Occipital lobe (tissue), 2 donors: Measurements from ENCODE around the gene VPS41. TPM values are rescaled to one million over a fixed set of nuclear protein-coding genes. Genes with fewer than 3 reads are reported as not detected.
"Not testable (repeated sequence)": the region's sequence is repeated elsewhere in the genome, so short reads cannot be mapped to it uniquely, and the experiment has no call there.

ENCODE experiments used
- DNase-seq: peaks from one replicate; lab custom pipeline; 2025; lab: John Stamatoyannopoulos, UW
- total RNA-seq: library from RNA; depleted of rRNA; stranded (reverse); fragments of >200 nt; gene quantifications from one replicate; pipeline ENCODE4 v1.2.3, GENCODE V29; 2014

The VPS41 gene
- total RNA-seq, result 86.9 TPM

DNA sequence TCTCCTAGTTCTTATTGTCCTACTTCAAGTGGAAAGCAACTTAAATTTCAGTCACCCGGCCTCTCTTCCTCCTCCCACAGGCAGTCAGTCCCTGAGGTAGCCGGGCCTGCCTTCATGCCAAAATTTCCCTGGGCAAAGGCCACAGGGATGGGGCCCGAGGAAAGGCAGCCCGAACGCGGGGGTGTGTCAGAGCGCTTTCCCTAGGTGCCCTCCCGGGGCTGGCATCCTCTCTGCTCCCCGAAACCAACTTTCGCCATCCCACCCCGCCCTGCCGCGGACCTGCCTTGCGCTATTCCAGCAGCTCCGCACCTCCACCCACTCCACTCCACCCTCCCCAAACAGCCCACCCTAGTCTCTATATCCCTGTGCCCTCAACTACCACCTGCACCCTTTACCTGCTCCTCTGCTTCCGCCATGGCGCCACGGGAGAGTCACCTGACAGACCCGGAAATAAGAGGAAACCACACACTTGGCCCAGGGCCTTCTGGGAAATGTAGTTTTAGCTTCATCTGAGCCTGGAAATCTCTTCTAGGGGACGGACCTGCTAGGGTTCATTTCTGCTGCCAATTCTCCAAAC is at the start of gene VPS41:
Gene VPS41 (minus strand): TSS at position 433 of the 577 bp plus-strand sequence. CDS start 17 bp downstream, at position 416.
- peak; percentile 61 for DNase-seq

GRCh38 chr7:38955892-38956291 is 46.9 kb upstream of the VPS41 start:
- no peak for DNase-seq

GRCh38 chr7:38953971-38954370 is 45.0 kb upstream of the VPS41 start:
- DNase-seq, result no peak

GRCh38 chr7:38953227-38953626 is 44.2 kb upstream of the VPS41 start:
- DNase-seq, result no peak

DNA sequence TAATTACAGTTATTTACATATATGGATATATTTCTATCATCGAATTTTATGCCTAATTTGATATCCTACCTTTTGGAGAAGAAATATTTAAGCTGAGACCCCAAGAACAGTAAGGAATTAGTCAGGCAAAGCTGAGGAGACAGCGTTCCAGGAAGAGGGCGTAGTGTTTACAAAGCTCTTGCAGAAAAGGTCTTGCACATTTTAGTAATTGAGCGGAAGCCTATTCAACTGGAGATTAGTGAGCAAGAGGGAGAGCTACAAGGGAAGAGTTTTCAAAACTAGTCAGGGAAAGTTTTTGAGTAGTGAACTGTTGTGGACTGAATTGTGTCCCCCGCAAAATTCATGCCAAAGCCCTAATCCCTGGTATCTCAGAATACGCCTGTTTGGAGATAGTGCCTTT is 42.2 kb upstream of the VPS41 start:
- DNase-seq, result no peak

DNA sequence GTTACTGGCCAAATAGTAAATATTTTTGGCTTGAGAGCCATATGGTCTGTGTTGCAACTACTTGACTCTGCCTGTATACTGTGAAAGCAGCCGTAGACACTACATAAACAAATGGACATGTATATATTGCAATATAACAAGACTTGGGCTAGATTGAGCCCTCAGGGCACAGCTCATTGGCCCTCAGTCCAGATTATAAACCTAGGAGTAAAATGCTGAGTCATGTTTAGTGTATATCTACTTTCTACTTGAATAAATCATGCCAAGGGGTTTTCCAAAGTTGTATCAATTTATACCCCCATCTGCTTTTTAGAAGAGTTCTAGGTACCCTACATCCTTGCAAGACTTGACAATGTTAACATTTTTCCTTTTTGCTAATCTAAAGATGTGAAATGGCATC is 41.3 kb upstream of the VPS41 start:
- no peak for DNase-seq

DNA sequence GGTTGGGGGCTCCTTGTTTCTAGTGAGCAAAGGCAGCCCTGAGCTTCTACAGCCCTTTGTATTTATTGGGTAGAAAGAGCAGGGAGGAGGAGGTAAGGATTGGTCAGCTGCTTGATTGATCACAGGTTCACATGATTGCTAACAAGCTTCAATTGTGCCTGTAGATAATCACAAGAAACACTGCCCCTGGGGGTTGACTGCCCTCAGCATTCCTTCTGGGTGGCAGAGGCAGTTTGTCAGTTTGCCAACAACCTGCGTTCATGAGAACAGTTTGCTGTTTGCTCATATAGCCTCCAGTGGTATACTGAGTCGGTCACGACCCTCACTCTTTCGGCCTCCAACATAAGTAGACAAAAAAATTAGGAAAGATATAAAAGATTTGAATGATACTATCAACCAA is 38.5 kb upstream of the VPS41 start:
- not testable (repeated sequence) for DNase-seq

DNA sequence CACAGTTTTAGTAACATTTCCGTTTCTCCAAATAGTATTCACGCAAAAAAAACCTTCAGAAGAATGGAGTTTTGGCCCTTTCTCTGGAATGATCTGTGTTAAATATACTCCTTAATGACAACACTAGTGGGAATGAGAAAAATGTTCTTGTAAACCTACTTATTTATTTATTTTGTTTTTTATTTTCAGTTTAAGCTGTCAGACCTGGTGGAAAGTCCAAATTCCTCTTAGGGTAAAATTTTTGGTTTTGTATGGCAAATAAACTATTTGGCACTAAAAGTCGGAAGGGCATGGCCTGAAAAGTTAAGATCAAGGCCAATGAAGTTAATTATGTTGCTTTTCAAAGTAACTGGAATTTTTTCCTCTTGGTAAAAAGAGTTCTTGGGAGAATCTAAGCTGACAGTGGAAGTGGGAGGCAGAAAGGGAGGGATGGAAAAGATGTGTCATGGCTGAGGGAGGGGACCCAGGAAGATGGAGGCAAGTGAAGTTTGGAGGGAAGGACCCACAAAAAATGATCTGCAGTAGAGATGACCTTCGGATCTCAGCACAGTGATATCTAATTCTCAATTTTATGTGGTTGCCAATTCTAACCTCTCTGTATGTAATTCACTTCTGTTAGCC is 33.5 kb upstream of the VPS41 start:
- no peak for DNase-seq

GRCh38 chr7:38940774-38941173 is 31.8 kb upstream of the VPS41 start:
- no peak for DNase-seq

- no peak for DNase-seq
These were observed 29.6 kb upstream of the VPS41 start for GRCh38 chr7:38938589-38938988.

DNA sequence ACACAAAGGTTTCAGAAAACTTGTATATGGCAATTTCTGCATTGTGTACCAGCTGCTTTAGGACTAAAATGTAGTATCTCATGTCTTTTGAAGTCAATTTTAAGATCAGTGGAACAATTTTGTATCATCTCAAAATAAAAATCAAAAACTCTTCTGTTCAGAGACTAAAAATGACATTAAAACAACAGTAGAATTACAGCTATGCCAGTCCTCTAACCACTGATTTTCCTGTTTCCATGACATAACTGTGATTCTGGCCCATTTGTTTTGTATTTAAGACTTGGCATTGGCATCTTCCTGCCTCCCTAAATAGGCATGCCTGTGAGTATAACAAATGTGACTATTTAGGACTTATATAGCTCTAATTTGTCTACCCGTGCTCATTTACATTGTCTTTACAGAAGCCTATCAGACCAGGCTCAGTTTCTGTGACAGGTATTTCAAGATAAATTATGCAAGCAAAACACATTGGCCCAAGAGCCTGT is 29.1 kb upstream of the VPS41 start:
- DNase-seq, result no peak

DNA sequence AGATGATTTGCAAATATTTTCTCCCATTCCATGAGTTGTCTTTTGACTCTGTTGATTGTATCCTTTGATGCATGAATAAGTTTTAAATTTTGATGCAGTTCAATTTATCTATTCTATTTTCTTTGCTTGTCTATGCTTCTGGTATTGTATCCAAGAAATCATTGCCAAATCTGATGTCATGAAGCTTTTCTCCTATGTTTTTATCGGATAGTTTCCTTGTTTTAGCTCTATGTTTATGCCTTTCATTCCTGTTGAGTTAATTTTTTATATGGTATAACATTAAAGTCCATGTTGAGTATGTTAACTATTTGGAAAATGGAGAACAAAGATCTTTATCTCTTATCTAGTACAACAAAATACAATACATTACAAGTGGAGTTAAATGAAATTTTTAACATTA is 27.6 kb upstream of the VPS41 start:
- no peak for DNase-seq

DNA sequence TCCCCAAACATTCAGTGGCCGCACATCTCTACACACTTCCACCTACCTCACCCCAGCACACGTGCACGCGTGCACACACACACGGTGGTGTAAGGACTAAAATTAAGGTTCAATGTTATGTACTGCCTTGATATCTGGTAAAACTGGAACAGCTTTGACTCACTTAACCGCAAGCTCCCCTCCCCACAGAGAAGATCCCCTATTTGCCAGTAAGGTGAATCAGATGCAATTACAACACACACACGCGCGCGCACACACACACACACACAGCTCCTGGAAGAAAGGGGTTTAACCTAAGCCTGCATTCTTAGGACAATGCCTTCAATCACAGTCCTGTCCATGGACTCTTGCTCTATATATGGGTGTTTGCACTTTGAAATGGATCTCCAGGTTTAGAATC is 25.5 kb upstream of the VPS41 start:
- no peak for DNase-seq

- no peak for DNase-seq
These were observed 25.1 kb upstream of the VPS41 start for GRCh38 chr7:38934051-38934450.

DNA sequence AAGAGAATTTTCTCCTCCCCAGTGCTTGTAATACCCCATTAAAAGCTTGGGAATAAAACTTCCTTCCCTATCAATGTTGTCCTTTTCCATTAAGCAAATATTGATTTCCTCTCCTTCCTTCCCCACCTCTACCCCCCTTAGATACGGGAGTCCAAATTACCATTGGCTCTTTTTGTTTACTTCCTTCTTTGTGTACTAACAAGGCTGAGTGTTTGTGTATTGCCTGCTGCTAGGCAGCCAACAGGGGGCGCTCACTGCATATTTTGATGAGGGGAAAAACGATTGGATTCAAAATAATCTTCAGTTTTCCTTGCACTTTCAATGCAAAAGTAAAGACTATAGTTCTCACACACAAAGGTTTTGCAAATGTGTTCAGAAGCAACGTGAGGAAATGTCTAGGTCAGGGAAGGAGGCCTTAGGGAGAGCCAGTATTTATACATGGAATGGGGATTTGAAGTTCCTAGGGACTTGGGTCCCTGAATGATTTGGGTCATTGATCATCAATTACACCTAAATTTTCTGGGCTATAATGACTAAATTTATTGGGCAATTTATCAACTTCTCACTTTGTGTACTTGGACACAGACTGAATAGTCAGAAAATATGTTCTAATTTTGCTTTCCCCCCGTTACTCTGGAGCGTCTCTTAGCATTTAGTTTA is 23.6 kb upstream of the VPS41 start:
- peak; percentile 10 for DNase-seq

GRCh38 chr7:38929460-38930171 is 20.6 kb upstream of the VPS41 start:
- DNase-seq, result no peak

GRCh38 chr7:38928506-38928905 is 19.5 kb upstream of the VPS41 start:
- DNase-seq, result no peak

GRCh38 chr7:38927751-38928150 is 18.8 kb upstream of the VPS41 start:
- DNase-seq, result no peak

DNA sequence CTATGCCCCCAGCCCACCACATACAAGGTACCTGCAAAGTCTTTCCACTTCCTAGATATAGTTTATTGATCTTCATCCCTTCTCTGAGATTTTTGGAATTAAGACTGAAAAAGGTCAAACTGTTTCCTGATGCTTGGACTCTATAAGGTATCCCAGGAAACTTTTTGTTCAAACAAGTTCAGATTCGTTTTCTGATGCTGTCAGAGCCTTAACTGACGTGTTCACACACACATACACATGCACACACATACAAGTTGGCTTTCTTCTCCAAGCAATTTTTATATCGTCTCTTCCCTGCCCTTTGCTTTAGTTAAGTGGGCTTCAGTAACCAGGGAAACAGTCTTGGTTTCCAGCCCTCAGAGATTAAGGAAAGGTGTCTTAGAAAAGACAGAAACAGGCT is 11.7 kb upstream of the VPS41 start:
- no peak for DNase-seq

GRCh38 chr7:38916396-38916795 is 7.4 kb upstream of the VPS41 start:
- DNase-seq, result no peak

DNA sequence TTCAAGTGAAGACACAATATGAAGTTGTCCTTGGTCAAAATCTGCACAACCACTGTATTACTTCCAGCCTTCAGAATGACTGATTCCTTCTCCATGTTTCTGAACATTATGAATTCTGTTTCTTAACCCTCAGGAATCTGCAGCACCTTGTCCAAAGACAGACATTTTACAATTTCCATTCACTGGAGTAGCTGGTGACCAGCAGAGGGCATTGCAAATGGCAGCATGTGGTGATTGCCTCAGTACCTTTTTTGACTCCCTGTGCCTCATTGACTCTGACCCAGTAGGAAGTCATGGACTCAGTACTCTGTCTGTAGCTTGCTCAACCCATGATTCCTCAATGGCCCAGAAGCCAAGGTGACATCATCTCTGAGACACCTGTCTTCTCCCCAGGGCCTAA is 879 bp upstream of the VPS41 start:
- DNase-seq, result no peak

DNA sequence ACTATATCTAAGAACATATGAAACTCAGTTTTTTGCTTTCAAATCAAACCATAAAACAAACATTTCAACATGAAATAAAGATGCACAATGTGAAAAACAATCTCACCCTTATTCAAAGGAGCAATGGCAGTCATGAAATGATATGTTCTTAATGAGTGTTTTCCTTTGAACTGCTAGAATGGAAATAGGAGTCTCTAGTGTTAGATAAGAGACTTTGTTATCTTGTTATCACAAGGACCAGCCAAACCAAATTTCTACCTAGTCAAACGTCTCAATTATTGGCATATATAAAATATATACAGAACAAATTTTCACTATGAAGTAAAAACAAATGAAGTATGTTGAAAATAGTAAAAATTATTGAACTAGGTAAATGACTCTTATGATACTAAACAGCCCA is 1.2 kb downstream of the VPS41 start:
- no peak for DNase-seq
